K562 (cell line): Measurements from ENCODE around the gene MEIKIN. TPM values are rescaled to one million over a fixed set of nuclear protein-coding genes. Genes with fewer than 3 reads are reported as not detected.

Source experiments
- ATAC-seq: fragments of 200-7000 bp; cut with Tn5 transposase; 3 replicates; pipeline ENCODE4 v1.9.1; 2020; ENCODE audit warnings: moderate library complexity
- BruUV-seq: library from RNA; stranded (reverse); fragments of 400-500 nt; replicated peaks from 2 replicates; lab custom pipeline; 2021; lab: Mats Ljungman, UMichigan
- CTCF ChIA-PET: fragments of 300-600 bp; formaldehyde crosslinking; extraction: SDS; loops from one replicate; lab custom pipeline; 2021; ENCODE audit warnings: low intra/inter-chr PET ratio; lab: Yijun Ruan, JAX
- POLR2A ChIA-PET: fragments of 300-600, 350-650 bp; sonication (Branson Sonifier 250); formaldehyde crosslinking; extraction: SDS; loops from one replicate; lab custom pipeline; 2021; ENCODE audit warnings: antibody characterized with exemption, inconsistent platforms; lab: Yijun Ruan, JAX
- DNase-seq, 4 experiments: peaks; one replicate each; pipeline versions ENCODE4 v3.0.0 to v3.0.0-alpha.2; 2011 to 2018; ENCODE audit warnings: low spot score in 3 of 4, mixed read lengths in 3 of 4; ENCODE audit errors: extremely low read depth in 1 of 4
- FAIRE-seq: peaks from 2 replicates; lab custom pipeline; 2011; peaks lifted over from hg19 to GRCh38; lab: Jason Lieb, UNC
- H2AFZ ChIP-seq: 2 replicates; pipeline ENCODE4 v1.6.0; 2011; ENCODE audit warnings: low read depth, low read length, control low read depth, inconsistent platforms
- H3K27ac ChIP-seq: fragments of 200-600 bp; 3 replicates; pipeline ENCODE4 v1.8.0; 2011; ENCODE audit warnings: low read depth, mild to moderate bottlenecking, control low read depth, inconsistent platforms, low read length, moderate library complexity, mixed read lengths; ENCODE audit errors: extremely low read depth
- H3K27me3 ChIP-seq, 2 experiments: fragments of 300-600 bp in 1 of 2; 2 replicates in 1 of 2; 3 replicates in 1 of 2; pipeline versions ENCODE4 v1.6.0 to v1.8.0; 2011; ENCODE audit warnings: inconsistent platforms in 2 of 2, low read length in 2 of 2, mild to moderate bottlenecking in 1 of 2, mixed read lengths in 1 of 2, moderate library complexity in 1 of 2; ENCODE audit not compliant: control insufficient read depth in 2 of 2, insufficient read depth in 2 of 2
- H3K36me3 ChIP-seq: fragments of 300-600 bp; 3 replicates; pipeline ENCODE4 v1.8.0; 2011; ENCODE audit warnings: mild to moderate bottlenecking, low read length, inconsistent platforms; ENCODE audit not compliant: control insufficient read depth, insufficient read depth
- H3K4me1 ChIP-seq, 2 experiments: fragments of 200-600 bp in 1 of 2; replicated peaks in 1 of 2; 2 replicates in 1 of 2; 3 replicates in 1 of 2; pipeline versions ENCODE4 v1.5.1 to v1.8.0; 2011; ENCODE audit warnings: inconsistent platforms in 2 of 2, low read length in 2 of 2, mild to moderate bottlenecking in 1 of 2, mixed read lengths in 1 of 2, moderate library complexity in 1 of 2; ENCODE audit not compliant: control insufficient read depth in 2 of 2, insufficient read depth in 2 of 2
- H3K4me2 ChIP-seq: 2 replicates; pipeline ENCODE4 v1.6.1; 2011; ENCODE audit warnings: low read length, control low read depth, inconsistent platforms, mixed read lengths; ENCODE audit not compliant: insufficient read depth
- H3K4me3 ChIP-seq: fragments of 200-600 bp; sonication (generic), shearing (Covaris generic); 2 replicates; pipeline ENCODE4 v1.5.1; 2016; ENCODE audit warnings: control low read depth, inconsistent platforms
- H3K79me2 ChIP-seq: fragments of 200-600 bp; 3 replicates; pipeline ENCODE4 v1.8.0; 2011; ENCODE audit warnings: low read length, inconsistent platforms; ENCODE audit not compliant: control insufficient read depth, insufficient read depth
- H3K9ac ChIP-seq, 2 experiments: 2 replicates each; pipeline versions ENCODE4 v1.6.0 to v1.6.1; 2011; ENCODE audit warnings: low read depth in 2 of 2, low read length in 2 of 2, control low read depth in 1 of 2, inconsistent platforms in 1 of 2, mild to moderate bottlenecking in 1 of 2, mixed read lengths in 1 of 2; ENCODE audit not compliant: insufficient read depth in 1 of 2
- H3K9me1 ChIP-seq: one replicate; pipeline ENCODE4 v1.6.0; 2011; ENCODE audit warnings: inconsistent platforms, mild to moderate bottlenecking, low read length, moderate library complexity; ENCODE audit not compliant: control insufficient read depth, insufficient read depth
- H3K9me3 ChIP-seq: replicated peaks from 2 replicates; pipeline ENCODE4 v1.5.1; 2011; ENCODE audit warnings: low read depth, low read length, inconsistent platforms; ENCODE audit not compliant: control insufficient read depth, insufficient read depth
- H4K20me1 ChIP-seq: replicated peaks from 2 replicates; pipeline ENCODE4 v1.6.1; 2011; ENCODE audit warnings: low read length, inconsistent platforms, mixed read lengths; ENCODE audit not compliant: control insufficient read depth, insufficient read depth
- HDAC8 ChIP-seq: fragments of 450-650 bp; IDR thresholded peaks from 2 replicates; pipeline ENCODE4 v1.6.1; 2016; ENCODE audit warnings: mild to moderate bottlenecking, missing genetic modification characterization, moderate library complexity, missing compliant biosample characterization
- HMGN3 ChIP-seq: IDR thresholded peaks from 2 replicates; pipeline ENCODE4 v1.6.1; 2011; ENCODE audit warnings: borderline replicate concordance, low read depth, mild to moderate bottlenecking, mixed read lengths, low read length; ENCODE audit not compliant: insufficient read length; ENCODE audit errors: extremely low read depth
- IRF2 ChIP-seq: sonication (generic); formaldehyde crosslinking; IDR thresholded peaks from 2 replicates; pipeline ENCODE4 v1.8.1; 2022; ENCODE audit warnings: mild to moderate bottlenecking, missing genetic modification reagents
- KDM2B ChIP-seq: fragments of 250-450 bp; sonication (Bioruptor Pico); IDR thresholded peaks from 2 replicates; pipeline ENCODE4 v1.8.0; 2021; ENCODE audit warnings: mild to moderate bottlenecking, moderate library complexity
- NFIC ChIP-seq: fragments of 450-650 bp; IDR thresholded peaks from 2 replicates; pipeline ENCODE4 v1.6.1; 2017; ENCODE audit warnings: mild to moderate bottlenecking, inconsistent platforms
- NR2F6 ChIP-seq: fragments of 450-650 bp; formaldehyde crosslinking; IDR thresholded peaks from 2 replicates; pipeline ENCODE4 v1.4.0; 2020; ENCODE audit warnings: mild to moderate bottlenecking
- POLR2AphosphoS5 ChIP-seq: IDR thresholded peaks from 2 replicates; pipeline ENCODE4 v1.6.1; 2011; ENCODE audit warnings: mild to moderate bottlenecking, low read depth, low read length, moderate library complexity; ENCODE audit not compliant: control insufficient read depth, insufficient read depth
- RAD51 ChIP-seq: fragments of 450-650 bp; IDR thresholded peaks from 2 replicates; pipeline ENCODE4 v1.7.1; 2016; ENCODE audit warnings: low read depth, mild to moderate bottlenecking, borderline replicate concordance
- SMAD1 ChIP-seq: fragments of 150-350 bp; IDR thresholded peaks from 2 replicates; pipeline ENCODE4 v1.6.1; 2014; ENCODE audit warnings: low read length, low read depth; ENCODE audit not compliant: partially characterized antibody
- SOX6 ChIP-seq: fragments of 450-650 bp; IDR thresholded peaks from 2 replicates; pipeline ENCODE4 v1.6.1; 2014; ENCODE audit warnings: mild to moderate bottlenecking
- ZKSCAN3 ChIP-seq: fragments of 250-450 bp; sonication (Bioruptor Pico); IDR thresholded peaks from 2 replicates; pipeline ENCODE4 v1.4.0; 2020
- ZNF174 ChIP-seq: fragments of 250-450 bp; sonication (Bioruptor Pico); IDR thresholded peaks from 2 replicates; pipeline ENCODE4 v1.4.0; 2020; ENCODE audit warnings: mild to moderate bottlenecking
- ZNF507 ChIP-seq: conservative IDR thresholded peaks from 2 replicates; pipeline ENCODE4 v1.6.1; 2017; ENCODE audit warnings: missing genetic modification characterization, missing compliant biosample characterization
- ZNF668 ChIP-seq: fragments of 250-450 bp; sonication (Bioruptor Pico); IDR thresholded peaks from 2 replicates; pipeline ENCODE4 v1.8.0; 2022; ENCODE audit warnings: mild to moderate bottlenecking, inconsistent platforms
- whole genome bisulfite sequencing: fragments of 100-300 bp; shearing (Covaris generic); methylation state at CpG from one replicate; pipeline ENCODE4 v1.1.6; 2016; ENCODE audit warnings: low coverage, mixed read lengths; ENCODE audit not compliant: insufficient coverage; ENCODE audit errors: missing lambda C conversion rate; 5-methylcytosine and 5-hydroxymethylcytosine counted together
- in situ Hi-C: fragments of 300-500 bp; cut with MboI; formaldehyde crosslinking; loops from 4 replicates; pipeline ENCODE4 v1.15.0; 2018; ENCODE audit warnings: inconsistent platforms, mixed read lengths
- intact Hi-C: fragments of 100-400 bp; cut with micrococcal nuclease; formaldehyde crosslinking; loops from 2 replicates; pipeline ENCODE4 v1.14.2; 2022
- polyA plus RNA-seq, 8 experiments: library from polyadenylated mRNA; depleted of rRNA in 4 of 8; stranded (reverse) in 5 of 8; unstranded in 3 of 8; fragments of >200 nt; fragmentation: Nextera tagmentation in 2 of 8; fragmentation: Illumina TruSeq in 1 of 8; extraction: Ambion mirVana in 2 of 8; extraction: Trizol in 1 of 8; gene quantifications; 2 replicates each; pipeline versions ENCODE4 v1.2.1 to v1.2.3, GENCODE V29; 2011 to 2014; ENCODE audit warnings: inconsistent platforms in 1 of 8, missing spikeins in 1 of 8
- total RNA-seq, 7 experiments: library from RNA; depleted of rRNA in 6 of 7; stranded (reverse); fragments of >200 nt in 6 of 7; fragmentation: Illumina TruSeq in 2 of 7; extraction: Trizol in 2 of 7; gene quantifications; 2 replicates each; pipeline versions ENCODE4 v1.2.1 to v1.2.3, GENCODE V29; 2011 to 2021; ENCODE audit warnings: low replicate concordance in 1 of 7
- TF ChIP-seq, protein P1 (sequence below): sonication (generic); formaldehyde crosslinking; IDR thresholded peaks from 2 replicates; pipeline ENCODE4 v1.8.1; 2023; ENCODE audit warnings: mild to moderate bottlenecking, missing genetic modification reagents
- TF ChIP-seq, protein P2 (sequence below): fragments of 250-450 bp; sonication (Bioruptor Pico); IDR thresholded peaks from 2 replicates; pipeline ENCODE4 v1.5.0; 2021

The MEIKIN gene
- total and polyA plus RNA-seq, 9 of the 15 experiments (the other 6 are each of a cell fraction or from before 2014, with no cell fraction given): 0.18 TPM; not detected in 8

DNA sequence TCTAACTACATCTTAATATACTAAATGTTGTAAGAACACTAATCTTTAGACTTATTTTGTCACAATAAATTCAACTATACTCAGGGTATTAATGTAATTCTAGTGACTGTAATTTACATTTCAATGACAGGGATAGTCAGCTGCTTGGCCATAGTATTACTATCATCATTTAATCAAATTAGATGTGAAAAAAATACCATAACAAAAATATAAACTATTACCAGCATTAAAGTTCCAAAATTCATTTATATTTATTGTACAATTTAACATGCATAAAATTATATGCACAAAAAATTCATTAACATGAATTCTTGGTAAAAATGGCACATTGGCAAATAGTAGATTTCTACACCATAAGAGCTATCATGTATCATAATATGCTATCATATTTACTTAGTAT is 177.6 kb downstream of the MEIKIN start:
- H4K20me1 ChIP-seq: peaks cover 21% of the 10 kb centered on the region
- intact Hi-C loops: no loop called here

DNA sequence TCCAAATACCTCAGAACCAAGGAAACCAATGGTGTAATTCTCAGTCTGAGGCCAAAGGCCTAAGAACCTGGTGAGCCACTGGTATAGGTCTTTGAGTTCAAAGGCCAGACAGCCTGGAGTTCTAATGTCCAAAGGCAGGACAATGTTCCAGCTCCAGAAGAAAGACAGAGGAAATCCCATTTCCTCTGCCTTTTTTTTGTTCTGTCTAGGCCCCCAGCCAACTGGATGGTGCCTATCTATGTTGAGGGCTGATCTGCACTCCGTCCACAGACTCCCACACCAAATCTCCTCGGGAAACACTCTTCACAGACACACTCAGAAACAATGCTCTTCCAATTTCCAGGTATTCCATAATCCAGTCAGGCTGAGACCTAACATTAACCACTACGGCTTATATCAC is 178.8 kb downstream of the MEIKIN start:
- peaks cover 14% of the 10 kb centered on the region; the same call in 2 of the 3 replicates for H3K36me3 ChIP-seq
- no peaks in the 10 kb centered on the region for H3K27me3 ChIP-seq
- peaks cover 11% of the 10 kb centered on the region for H4K20me1 ChIP-seq
- H3K9ac ChIP-seq: no peak overlapping the region
- ATAC-seq (no peak), FAIRE-seq (no peak), DNase-seq (no peak)
- WGBS: 62% methylated on average over 3 of the region's 3 CpGs
- in situ Hi-C loops: no loop called here
- POLR2A ChIA-PET: no interaction called here
- H3K4me1 ChIP-seq: peaks cover 0 to 12% of the 10 kb centered on the region in 2 experiments; a peak in 3 of 5 replicates
- H3K4me3 ChIP-seq: no peak overlapping the region
- no peak overlapping the region for H3K27ac ChIP-seq
- CTCF ChIA-PET: no interaction called here
- H3K79me2 ChIP-seq: peaks cover 97% of the 10 kb centered on the region
- no TSS peak for BruUV-seq
- no peak overlapping the region for H3K4me2 ChIP-seq
- H3K9me1 ChIP-seq: no peaks in the 10 kb centered on the region
- intact Hi-C loops: no loop called here
- H3K9me3 ChIP-seq: peaks cover 10% of the 10 kb centered on the region; the same call in 1 of the 2 replicates
- H2AFZ ChIP-seq: no peak overlapping the region
- no peak for TF ChIP-seq ZKSCAN3 (CRISPR knock-in tag)
- no peak for TF ChIP-seq ZNF507 (tag)
- no peak for TF ChIP-seq SMAD1
- TF ChIP-seq HDAC8 (tag): no peak
- TF ChIP-seq SOX6: no peak
- no peak for TF ChIP-seq HMGN3
- TF ChIP-seq RAD51: no peak
- TF ChIP-seq, protein P1, sequence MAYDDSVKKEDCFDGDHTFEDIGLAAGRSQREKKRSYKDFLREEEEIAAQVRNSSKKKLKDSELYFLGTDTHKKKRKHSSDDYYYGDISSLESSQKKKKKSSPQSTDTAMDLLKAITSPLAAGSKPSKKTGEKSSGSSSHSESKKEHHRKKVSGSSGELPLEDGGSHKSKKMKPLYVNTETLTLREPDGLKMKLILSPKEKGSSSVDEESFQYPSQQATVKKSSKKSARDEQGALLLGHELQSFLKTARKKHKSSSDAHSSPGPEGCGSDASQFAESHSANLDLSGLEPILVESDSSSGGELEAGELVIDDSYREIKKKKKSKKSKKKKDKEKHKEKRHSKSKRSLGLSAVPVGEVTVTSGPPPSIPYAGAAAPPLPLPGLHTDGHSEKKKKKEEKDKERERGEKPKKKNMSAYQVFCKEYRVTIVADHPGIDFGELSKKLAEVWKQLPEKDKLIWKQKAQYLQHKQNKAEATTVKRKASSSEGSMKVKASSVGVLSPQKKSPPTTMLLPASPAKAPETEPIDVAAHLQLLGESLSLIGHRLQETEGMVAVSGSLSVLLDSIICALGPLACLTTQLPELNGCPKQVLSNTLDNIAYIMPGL (CRISPR knock-in tag): no peak
- no peak for TF ChIP-seq KDM2B (CRISPR knock-in tag)
- TF ChIP-seq IRF2 (CRISPR knock-in tag): no peak
- no peak for TF ChIP-seq ZNF174 (CRISPR knock-in tag)
- TF ChIP-seq, protein P2, sequence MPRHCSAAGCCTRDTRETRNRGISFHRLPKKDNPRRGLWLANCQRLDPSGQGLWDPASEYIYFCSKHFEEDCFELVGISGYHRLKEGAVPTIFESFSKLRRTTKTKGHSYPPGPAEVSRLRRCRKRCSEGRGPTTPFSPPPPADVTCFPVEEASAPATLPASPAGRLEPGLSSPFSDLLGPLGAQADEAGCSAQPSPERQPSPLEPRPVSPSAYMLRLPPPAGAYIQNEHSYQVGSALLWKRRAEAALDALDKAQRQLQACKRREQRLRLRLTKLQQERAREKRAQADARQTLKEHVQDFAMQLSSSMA (CRISPR knock-in tag): no peak

More for the DNA sequence above, 177.6 kb downstream of the MEIKIN start:
- no peak for ATAC-seq
- no peak overlapping the region for H2AFZ ChIP-seq
- H3K9ac ChIP-seq: no peak overlapping the region
- TF ChIP-seq ZNF507 (tag) (peak; percentile 96), ZNF668 (CRISPR knock-in tag) (no peak), POLR2AphosphoS5 (no peak), NFIC (no peak), NR2F6 (CRISPR knock-in tag) (no peak)
- H3K36me3 ChIP-seq: peaks cover 14% of the 10 kb centered on the region; the same call in 2 of the 3 replicates
- in situ Hi-C loops: no loop called here
- H3K9me3 ChIP-seq: peaks cover 10% of the 10 kb centered on the region; the same call in 1 of the 2 replicates
- H3K27ac ChIP-seq: no peak overlapping the region
- no peaks in the 10 kb centered on the region for H3K9me1 ChIP-seq
- CTCF ChIA-PET: no interaction called here
- no TSS peak for BruUV-seq
- H3K4me1 ChIP-seq: peaks cover 3 to 24% of the 10 kb centered on the region in 2 experiments; a peak in 3 of 5 replicates
- H3K79me2 ChIP-seq: peaks cover 97% of the 10 kb centered on the region
- POLR2A ChIA-PET: no interaction called here
- FAIRE-seq: no peak
- H3K27me3 ChIP-seq: no peaks in the 10 kb centered on the region
- DNase-seq: no peak
- H3K4me2 ChIP-seq: no peak overlapping the region
- no peak overlapping the region for H3K4me3 ChIP-seq
